ENCODE data around the gene IGFBP3.
"Not testable (repeated sequence)": the region's sequence is repeated elsewhere in the genome, so short reads cannot be mapped to it uniquely, and the experiment has no call there.

IGFBP3 gene

GRCh38 chr7:45920502-45921380 lies at the start of gene IGFBP3:
IGFBP3 (minus strand) TSS chr7:45921272; CDS start chr7:45921140, 132 bp downstream.
- DNase-seq, result peak; percentile 16

GRCh38 chr7:45970454-45970853 lies 49.4 kb upstream of the IGFBP3 start:
- DNase-seq, result no peak

- DNase-seq, result no peak
Measured at GRCh38 chr7:45969940-45970339, 48.9 kb upstream of the IGFBP3 start.

- DNase-seq, result no peak
Measured at GRCh38 chr7:45968856-45969541, 47.9 kb upstream of the IGFBP3 start.

- DNase-seq, result no peak
Measured at GRCh38 chr7:45968312-45968711, 47.2 kb upstream of the IGFBP3 start.

- DNase-seq, result no peak
Measured at GRCh38 chr7:45967591-45968157, 46.6 kb upstream of the IGFBP3 start.

GRCh38 chr7:45962861-45963260 lies 41.8 kb upstream of the IGFBP3 start:
- DNase-seq, result no peak

- no peak for DNase-seq
Measured at GRCh38 chr7:45957721-45958120, 36.6 kb upstream of the IGFBP3 start.

- no peak for DNase-seq
Measured at GRCh38 chr7:45955286-45955685, 34.2 kb upstream of the IGFBP3 start.

GRCh38 chr7:45953055-45953454 lies 32.0 kb upstream of the IGFBP3 start:
- not testable (repeated sequence) for DNase-seq

- DNase-seq, result no peak
Measured at GRCh38 chr7:45944058-45944457, 23.0 kb upstream of the IGFBP3 start.

GRCh38 chr7:45940939-45941338 lies 19.9 kb upstream of the IGFBP3 start:
- no peak for DNase-seq

- peak; percentile 34 for DNase-seq
Measured at GRCh38 chr7:45940237-45940781, 19.2 kb upstream of the IGFBP3 start.

- no peak for DNase-seq
Measured at GRCh38 chr7:45939574-45939973, 18.5 kb upstream of the IGFBP3 start.

- no peak for DNase-seq
Measured at GRCh38 chr7:45938626-45939302, 17.7 kb upstream of the IGFBP3 start.

GRCh38 chr7:45937862-45938261 lies 16.8 kb upstream of the IGFBP3 start:
- DNase-seq, result no peak

GRCh38 chr7:45937301-45937700 lies 16.2 kb upstream of the IGFBP3 start:
- no peak for DNase-seq

- DNase-seq, result no peak
Measured at GRCh38 chr7:45930967-45931366, 9.9 kb upstream of the IGFBP3 start.

- no peak for DNase-seq
Measured at GRCh38 chr7:45927721-45928120, 6.6 kb upstream of the IGFBP3 start.

- DNase-seq, result no peak
Measured at GRCh38 chr7:45924283-45924682, 3.2 kb upstream of the IGFBP3 start.

GRCh38 chr7:45923818-45924217 lies 2.7 kb upstream of the IGFBP3 start:
- DNase-seq, result no peak

- peak; percentile 53 for DNase-seq
Measured at GRCh38 chr7:45923290-45923689, 2.2 kb upstream of the IGFBP3 start.

GRCh38 chr7:45922810-45923209 lies 1.7 kb upstream of the IGFBP3 start:
- DNase-seq, result peak; percentile 22

Data from CD4-positive, alpha-beta T cell treated with Interleukin-6 for 4 hours (primary cell).